H9 (cell line): Measurements from ENCODE around the gene PLCH1. TPM values are rescaled to one million over a fixed set of nuclear protein-coding genes. Genes with fewer than 3 reads are reported as not detected.

Experiments used
- DNase-seq: peaks from one replicate; pipeline ENCODE4 v3.0.0-alpha.2; 2017
- H2AFZ ChIP-seq: one replicate; pipeline ENCODE4 v1.6.1; 2013; ENCODE audit warnings: mild to moderate bottlenecking, low read length, control low read depth, moderate library complexity
- H2AK5ac ChIP-seq: 2 replicates; pipeline ENCODE4 v1.6.1; 2013; ENCODE audit warnings: low read length, control low read depth, mixed read lengths; ENCODE audit not compliant: insufficient read length
- H2BK120ac ChIP-seq: one replicate; pipeline ENCODE4 v1.6.1; 2013; ENCODE audit warnings: low read depth, mild to moderate bottlenecking, low read length, control low read depth, inconsistent platforms; ENCODE audit not compliant: poor library complexity, severe bottlenecking
- H2BK12ac ChIP-seq: 2 replicates; pipeline ENCODE4 v1.6.1; 2013; ENCODE audit warnings: low read length, control low read depth, mixed read lengths, low read depth; ENCODE audit not compliant: insufficient read length
- H2BK15ac ChIP-seq: 2 replicates; pipeline ENCODE4 v1.6.1; 2013; ENCODE audit warnings: low read depth, low read length, control low read depth
- H2BK20ac ChIP-seq: one replicate; pipeline ENCODE4 v1.6.1; 2013; ENCODE audit warnings: low read depth, mild to moderate bottlenecking, low read length, control low read depth, inconsistent platforms; ENCODE audit not compliant: poor library complexity, severe bottlenecking
- H2BK5ac ChIP-seq: 2 replicates; pipeline ENCODE4 v1.6.1; 2013; ENCODE audit warnings: low read length, control low read depth, mixed read lengths; ENCODE audit not compliant: insufficient read length
- H3K14ac ChIP-seq: 2 replicates; pipeline ENCODE4 v1.6.1; 2013; ENCODE audit warnings: low read length, control low read depth; ENCODE audit not compliant: insufficient read depth
- H3K18ac ChIP-seq: 2 replicates; pipeline ENCODE4 v1.6.1; 2013; ENCODE audit warnings: low read depth, mild to moderate bottlenecking, mixed read lengths, low read length, control low read depth; ENCODE audit not compliant: insufficient read length
- H3K23ac ChIP-seq: 2 replicates; pipeline ENCODE4 v1.6.1; 2013; ENCODE audit warnings: low read length, control low read depth, mixed read lengths, low read depth; ENCODE audit not compliant: insufficient read length
- H3K23me2 ChIP-seq: 2 replicates; pipeline ENCODE4 v1.6.1; 2013; ENCODE audit warnings: low read depth, mild to moderate bottlenecking, mixed read lengths, low read length, control low read depth; ENCODE audit not compliant: insufficient read length, poor library complexity, severe bottlenecking
- H3K27ac ChIP-seq: 2 replicates; pipeline ENCODE4 v1.5.1; 2013; ENCODE audit warnings: low read length, control low read depth, mixed read lengths, low read depth; ENCODE audit not compliant: insufficient read length
- H3K27me3 ChIP-seq: 2 replicates; pipeline ENCODE4 v1.6.1; 2013; ENCODE audit warnings: low read length, control low read depth, inconsistent platforms; ENCODE audit not compliant: insufficient read depth
- H3K4ac ChIP-seq: 2 replicates; pipeline ENCODE4 v1.6.1; 2013; ENCODE audit warnings: low read depth, mild to moderate bottlenecking, control low read depth, inconsistent platforms, low read length, moderate library complexity
- H3K4me1 ChIP-seq: 2 replicates; pipeline ENCODE4 v1.6.1; 2013; ENCODE audit warnings: low read length, control low read depth, inconsistent platforms; ENCODE audit not compliant: insufficient read depth
- H3K4me2 ChIP-seq: 2 replicates; pipeline ENCODE4 v1.6.1; 2013; ENCODE audit warnings: low read length, control low read depth, mixed read lengths; ENCODE audit not compliant: insufficient read length, insufficient read depth
- H3K56ac ChIP-seq: 2 replicates; pipeline ENCODE4 v1.6.1; 2013; ENCODE audit warnings: low read depth, mild to moderate bottlenecking, mixed read lengths, low read length, control low read depth; ENCODE audit not compliant: insufficient read length
- H3K79me1 ChIP-seq: 2 replicates; pipeline ENCODE4 v1.6.1; 2013; ENCODE audit warnings: low read depth, mild to moderate bottlenecking, moderate library complexity, low read length, control low read depth, inconsistent platforms; ENCODE audit not compliant: insufficient read depth, poor library complexity, severe bottlenecking
- H3K79me2 ChIP-seq: 2 replicates; pipeline ENCODE4 v1.6.1; 2013; ENCODE audit warnings: low read length, control low read depth, inconsistent platforms; ENCODE audit not compliant: insufficient read depth
- H3K9ac ChIP-seq: 2 replicates; pipeline ENCODE4 v1.6.1; 2013; ENCODE audit warnings: low read length, control low read depth, mixed read lengths; ENCODE audit not compliant: insufficient read length; ENCODE audit errors: extremely low read depth
- H3K9me3 ChIP-seq: one replicate; pipeline ENCODE4 v1.6.1; 2013; ENCODE audit warnings: low read depth, low read length, inconsistent platforms; ENCODE audit not compliant: control insufficient read depth
- H3T11ph ChIP-seq: one replicate; pipeline ENCODE4 v1.6.1; 2013; ENCODE audit warnings: mild to moderate bottlenecking, low read length, control low read depth, inconsistent platforms
- H4K20me1 ChIP-seq: one replicate; pipeline ENCODE4 v1.6.1; 2013; ENCODE audit not compliant: control insufficient read depth, insufficient read length, insufficient read depth
- H4K5ac ChIP-seq: 2 replicates; pipeline ENCODE4 v1.6.1; 2013; ENCODE audit warnings: low read depth, mild to moderate bottlenecking, mixed read lengths, low read length, control low read depth; ENCODE audit not compliant: insufficient read length
- H4K8ac ChIP-seq: replicated peaks from 2 replicates; pipeline ENCODE4 v1.6.1; 2013; ENCODE audit warnings: low read length, control low read depth, mixed read lengths, low read depth; ENCODE audit not compliant: insufficient read length
- H4K91ac ChIP-seq: 2 replicates; pipeline ENCODE4 v1.6.1; 2013; ENCODE audit warnings: low read depth, mild to moderate bottlenecking, moderate library complexity, mixed read lengths, low read length, control low read depth; ENCODE audit not compliant: insufficient read length
- H3K27ac Mint-ChIP-seq, 3 experiments: 2 replicates in 2 of 3; 3 replicates in 1 of 3; pipeline ENCODE4 v1.8.0; 2020 to 2021; ENCODE audit warnings: mixed read lengths in 3 of 3, mild to moderate bottlenecking in 1 of 3, moderate library complexity in 1 of 3
- H3K27me3 Mint-ChIP-seq: 2 replicates; pipeline ENCODE4 v1.8.0; 2021; ENCODE audit warnings: low read depth, mild to moderate bottlenecking, moderate library complexity, mixed read lengths
- H3K36me3 Mint-ChIP-seq, 3 experiments: 2 replicates in 2 of 3; 3 replicates in 1 of 3; pipeline ENCODE4 v1.8.0; 2020 to 2021; ENCODE audit warnings: low read depth in 3 of 3, mixed read lengths in 3 of 3; ENCODE audit not compliant: insufficient read depth in 1 of 3
- H3K4me1 Mint-ChIP-seq, 2 experiments: 2 replicates each; pipeline ENCODE4 v1.8.0; 2020; ENCODE audit warnings: mixed read lengths in 2 of 2
- H3K4me3 Mint-ChIP-seq, 2 experiments: 2 replicates in 1 of 2; 3 replicates in 1 of 2; pipeline ENCODE4 v1.8.0; 2020 to 2021; ENCODE audit warnings: mild to moderate bottlenecking in 2 of 2, mixed read lengths in 2 of 2, moderate library complexity in 1 of 2
- H3K9me3 Mint-ChIP-seq, 2 experiments: 2 replicates in 1 of 2; 3 replicates in 1 of 2; pipeline ENCODE4 v1.8.0; 2020; ENCODE audit warnings: mild to moderate bottlenecking in 2 of 2, mixed read lengths in 2 of 2, moderate library complexity in 1 of 2
- WGBS: extraction: QIAGEN DNeasy Blood & Tissue Kit; methylation state at CpG from one replicate; pipeline ENCODE4 v1.1.7; 2013; ENCODE audit warnings: missing lambda C conversion rate, low lambda C conversion rate, mixed read lengths; ENCODE audit not compliant: insufficient read length; ENCODE audit errors: extremely low coverage; 5-methylcytosine and 5-hydroxymethylcytosine counted together
- total RNA-seq: library from RNA; stranded (reverse); gene quantifications from 2 replicates; pipeline ENCODE4 v1.2.1, GENCODE V29; 2021
- TF ChIP-seq, protein P1 (sequence below): fragments of 200-600 bp; sonication (generic); conservative IDR thresholded peaks from 3 replicates; pipeline ENCODE4 v1.8.0; 2021; ENCODE audit warnings: antibody characterized with exemption, mild to moderate bottlenecking

Gene PLCH1
- total RNA-seq, 1 experiment from 2014 or later = 19.0 TPM

DNA sequence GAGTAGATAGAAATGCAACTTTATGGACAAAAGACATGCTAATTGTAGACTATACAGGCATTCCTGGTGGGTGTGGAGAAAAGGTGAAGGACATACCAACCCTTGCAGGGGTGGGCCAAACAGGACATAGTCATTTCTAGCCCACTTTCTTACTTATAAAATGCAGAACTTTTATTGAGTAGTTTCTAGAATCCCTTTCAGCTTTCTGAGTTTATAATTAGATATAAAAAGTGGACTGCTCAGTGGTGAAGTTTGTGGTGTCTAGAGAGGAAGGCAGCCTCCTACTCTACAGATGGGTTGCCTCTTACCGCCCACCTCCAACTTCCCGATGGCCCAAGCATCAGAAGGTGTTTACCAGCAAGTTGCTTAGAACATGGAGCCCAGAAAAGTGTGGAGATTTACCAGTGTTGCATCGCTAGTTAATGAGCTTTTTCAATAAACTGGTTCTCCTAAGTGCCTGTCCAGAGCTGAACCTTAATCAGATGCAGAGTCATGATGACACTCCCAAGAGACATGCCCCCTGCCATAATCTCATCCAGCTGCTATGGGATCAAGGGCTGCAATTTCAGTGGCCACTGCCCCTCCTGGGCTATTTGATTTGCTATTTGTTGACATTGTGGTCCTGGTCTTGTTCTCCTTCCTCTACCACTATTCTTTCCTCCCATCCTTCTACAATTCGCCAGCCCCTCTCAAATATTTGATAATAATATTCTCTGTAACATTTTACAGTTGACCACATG lies 373.9 kb downstream of the PLCH1 start:
- Histone ChIP-seq H3K4ac (no peak overlapping the region), H3K23ac (no peak overlapping the region), H3K9ac (no peak overlapping the region), H2BK20ac (no peak overlapping the region), H3K4me2 (no peak overlapping the region), H4K91ac (no peak overlapping the region), H4K20me1 (no peaks in the 10 kb centered on the region), H2BK5ac (no peak overlapping the region), H4K5ac (no peak overlapping the region), H3K4me1 (peaks cover 10% of the 10 kb centered on the region; the same call in 1 of the 2 replicates), H4K8ac (no peak overlapping the region), H3K27ac (no peak overlapping the region), H3K56ac (no peak overlapping the region), H3K79me1 (no peaks in the 10 kb centered on the region), H2BK15ac (no peak overlapping the region), H2AFZ (no peak overlapping the region), H2AK5ac (no peak overlapping the region), H2BK12ac (no peak overlapping the region), H2BK120ac (no peak overlapping the region), H3K27me3 (no peaks in the 10 kb centered on the region), H3K18ac (no peak overlapping the region), H3K14ac (no peak overlapping the region), H3K79me2 (no peaks in the 10 kb centered on the region), H3K23me2 (no peaks in the 10 kb centered on the region), H3T11ph (no peak overlapping the region), H3K9me3 (no peaks in the 10 kb centered on the region)
- H3K27ac Mint-ChIP-seq = 0 out of 7 replicates have a peak overlapping the region, but pooled peaks of 1 of the 3 experiments have one; percentile 10
- TF ChIP-seq, protein P1, sequence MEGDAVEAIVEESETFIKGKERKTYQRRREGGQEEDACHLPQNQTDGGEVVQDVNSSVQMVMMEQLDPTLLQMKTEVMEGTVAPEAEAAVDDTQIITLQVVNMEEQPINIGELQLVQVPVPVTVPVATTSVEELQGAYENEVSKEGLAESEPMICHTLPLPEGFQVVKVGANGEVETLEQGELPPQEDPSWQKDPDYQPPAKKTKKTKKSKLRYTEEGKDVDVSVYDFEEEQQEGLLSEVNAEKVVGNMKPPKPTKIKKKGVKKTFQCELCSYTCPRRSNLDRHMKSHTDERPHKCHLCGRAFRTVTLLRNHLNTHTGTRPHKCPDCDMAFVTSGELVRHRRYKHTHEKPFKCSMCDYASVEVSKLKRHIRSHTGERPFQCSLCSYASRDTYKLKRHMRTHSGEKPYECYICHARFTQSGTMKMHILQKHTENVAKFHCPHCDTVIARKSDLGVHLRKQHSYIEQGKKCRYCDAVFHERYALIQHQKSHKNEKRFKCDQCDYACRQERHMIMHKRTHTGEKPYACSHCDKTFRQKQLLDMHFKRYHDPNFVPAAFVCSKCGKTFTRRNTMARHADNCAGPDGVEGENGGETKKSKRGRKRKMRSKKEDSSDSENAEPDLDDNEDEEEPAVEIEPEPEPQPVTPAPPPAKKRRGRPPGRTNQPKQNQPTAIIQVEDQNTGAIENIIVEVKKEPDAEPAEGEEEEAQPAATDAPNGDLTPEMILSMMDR = no peak
- no peaks in the 10 kb centered on the region for H3K36me3 Mint-ChIP-seq
- peaks cover 55 to 64% of the 10 kb centered on the region in 2 experiments for H3K4me1 Mint-ChIP-seq
- no CpG with 5 or more reads among the region's 4 CpGs for WGBS
- peaks cover 28% of the 10 kb centered on the region for H3K27me3 Mint-ChIP-seq
- no peak for DNase-seq
- H3K4me3 Mint-ChIP-seq = no peak overlapping the region
- H3K9me3 Mint-ChIP-seq = peaks cover 0 to 1% of the 10 kb centered on the region in 2 experiments; a peak in 1 of 5 replicates
